Measurements from ENCODE around the gene DEGS1.

DEGS1 gene

DNA sequence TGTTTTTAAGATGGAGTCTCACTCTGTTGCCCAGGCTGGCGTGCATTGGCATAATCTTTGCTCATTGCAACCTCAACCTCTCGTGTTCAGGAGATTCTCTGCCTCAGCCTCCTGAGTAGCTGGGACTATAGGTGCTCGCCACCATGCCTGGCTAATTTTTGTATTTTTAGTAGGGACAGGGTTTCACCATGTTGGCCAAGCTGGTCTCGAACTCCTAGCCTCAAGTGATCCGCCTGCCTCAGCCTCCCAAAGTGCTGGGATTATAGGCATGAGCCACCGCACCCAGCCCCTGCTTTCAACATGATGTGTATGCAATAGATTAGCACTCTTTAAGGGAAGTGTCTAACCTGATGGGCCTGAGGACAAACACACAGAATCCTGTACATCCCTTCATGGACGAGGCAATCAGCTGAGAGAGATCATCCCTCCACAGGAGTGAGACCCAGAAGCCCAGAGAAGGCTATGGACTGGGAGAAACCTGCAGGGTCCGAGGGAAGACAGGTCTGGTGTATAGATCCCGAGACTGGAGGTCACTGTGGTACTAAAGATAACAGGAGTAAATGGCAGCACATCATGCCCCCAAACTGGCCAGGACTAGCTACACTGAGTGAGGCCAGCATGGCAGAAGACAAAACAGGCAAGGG, 5.6 kb upstream of the DEGS1 start:
- no peak for DNase-seq (ENCODE audit: extremely low read depth, low read depth)

DNA sequence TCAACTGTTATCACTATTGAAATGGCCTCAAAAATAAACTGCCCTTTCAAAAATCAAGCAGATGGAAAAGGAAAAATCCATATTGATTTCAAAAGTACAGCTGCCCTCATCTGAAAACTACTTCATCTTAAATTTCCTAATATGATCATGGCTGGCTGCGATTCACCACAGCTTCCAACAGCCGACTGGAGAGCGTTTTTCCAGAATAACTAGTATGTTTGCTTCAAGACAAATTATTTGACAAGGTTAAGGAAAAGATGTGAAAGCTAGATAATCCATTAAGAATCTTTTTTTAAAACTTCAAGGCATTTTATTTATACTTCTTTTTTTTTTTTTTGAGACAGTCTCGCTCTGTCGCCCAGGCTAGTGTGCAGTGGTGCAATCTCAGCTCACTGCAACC, 4.1 kb upstream of the DEGS1 start:
- no peak overlapping the region for H3K4me3 ChIP-seq (replicated peaks; ENCODE audit: low read depth, low read length)
- TF ChIP-seq, protein P1, sequence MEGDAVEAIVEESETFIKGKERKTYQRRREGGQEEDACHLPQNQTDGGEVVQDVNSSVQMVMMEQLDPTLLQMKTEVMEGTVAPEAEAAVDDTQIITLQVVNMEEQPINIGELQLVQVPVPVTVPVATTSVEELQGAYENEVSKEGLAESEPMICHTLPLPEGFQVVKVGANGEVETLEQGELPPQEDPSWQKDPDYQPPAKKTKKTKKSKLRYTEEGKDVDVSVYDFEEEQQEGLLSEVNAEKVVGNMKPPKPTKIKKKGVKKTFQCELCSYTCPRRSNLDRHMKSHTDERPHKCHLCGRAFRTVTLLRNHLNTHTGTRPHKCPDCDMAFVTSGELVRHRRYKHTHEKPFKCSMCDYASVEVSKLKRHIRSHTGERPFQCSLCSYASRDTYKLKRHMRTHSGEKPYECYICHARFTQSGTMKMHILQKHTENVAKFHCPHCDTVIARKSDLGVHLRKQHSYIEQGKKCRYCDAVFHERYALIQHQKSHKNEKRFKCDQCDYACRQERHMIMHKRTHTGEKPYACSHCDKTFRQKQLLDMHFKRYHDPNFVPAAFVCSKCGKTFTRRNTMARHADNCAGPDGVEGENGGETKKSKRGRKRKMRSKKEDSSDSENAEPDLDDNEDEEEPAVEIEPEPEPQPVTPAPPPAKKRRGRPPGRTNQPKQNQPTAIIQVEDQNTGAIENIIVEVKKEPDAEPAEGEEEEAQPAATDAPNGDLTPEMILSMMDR (IDR thresholded peaks at IDR 0.05; ENCODE audit: low read depth, low read length, missing control alignments), result no peak
- DNase-seq (ENCODE audit: extremely low read depth, low read depth), result no peak

More for the DNA sequence above, 5.6 kb upstream of the DEGS1 start:
- TF ChIP-seq, protein P1 (IDR thresholded peaks at IDR 0.05; ENCODE audit: low read depth, low read length, missing control alignments), result no peak
- H3K4me3 ChIP-seq (replicated peaks; ENCODE audit: low read depth, low read length), result no peak overlapping the region

DNA sequence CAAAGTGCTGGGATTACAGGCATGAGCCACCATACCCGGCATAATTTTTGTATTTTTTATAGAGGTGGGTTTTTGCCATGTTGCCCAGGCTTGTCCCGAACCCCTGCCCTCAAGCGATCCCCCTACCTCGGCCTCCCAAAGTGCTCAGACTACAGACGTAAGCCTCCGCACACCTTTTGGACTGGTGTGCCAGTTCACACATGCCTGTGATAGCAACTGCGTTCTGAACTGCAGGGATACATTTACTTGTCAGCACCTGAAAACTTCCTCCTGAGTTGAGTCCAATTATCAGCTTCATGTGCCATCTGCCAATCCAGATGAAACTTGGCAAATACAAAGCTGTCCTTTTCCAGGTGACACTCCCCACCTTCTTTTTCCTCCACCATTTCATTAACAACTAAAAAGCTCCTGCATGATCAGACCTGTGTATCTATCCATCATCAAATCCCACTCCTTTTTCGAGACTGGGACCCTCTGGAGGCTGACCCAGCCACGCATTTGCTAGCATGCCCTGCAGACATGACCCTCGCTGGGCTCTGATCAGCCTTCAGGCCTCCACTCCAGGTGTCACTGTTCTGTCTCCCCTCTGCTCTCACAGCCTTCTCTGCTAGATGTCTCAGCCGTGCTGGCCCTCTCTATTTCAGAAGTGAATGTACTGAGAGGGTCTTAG, 2.1 kb upstream of the DEGS1 start:
- DNase-seq (ENCODE audit: extremely low read depth, low read depth), result no peak
- no peak overlapping the region for H3K4me3 ChIP-seq (replicated peaks; ENCODE audit: low read depth, low read length)
- TF ChIP-seq, protein P1 (IDR thresholded peaks at IDR 0.05; ENCODE audit: low read depth, low read length, missing control alignments), result no peak

DNA sequence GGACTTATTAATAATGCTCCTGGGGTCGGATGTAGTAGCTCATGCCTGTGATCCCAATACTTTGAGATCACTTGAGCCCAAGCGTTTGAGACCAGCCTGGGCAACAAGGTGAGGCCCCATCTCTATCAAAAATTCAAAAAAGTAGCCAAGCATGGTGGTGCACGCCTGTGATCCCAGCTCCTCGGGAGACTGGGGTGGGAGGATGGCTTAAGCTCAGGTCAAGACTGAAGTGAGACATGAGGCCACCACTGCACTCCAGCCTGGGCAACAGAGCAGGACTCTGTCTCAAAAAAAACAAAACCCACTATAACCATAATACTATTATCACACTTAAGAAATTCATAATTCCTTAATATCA, 1.6 kb upstream of the DEGS1 start:
- TF ChIP-seq, protein P1 (IDR thresholded peaks at IDR 0.05; ENCODE audit: low read depth, low read length, missing control alignments), result no peak
- no peak for DNase-seq (ENCODE audit: extremely low read depth, low read depth)
- no peak overlapping the region for H3K4me3 ChIP-seq (replicated peaks; ENCODE audit: low read depth, low read length)

DNA sequence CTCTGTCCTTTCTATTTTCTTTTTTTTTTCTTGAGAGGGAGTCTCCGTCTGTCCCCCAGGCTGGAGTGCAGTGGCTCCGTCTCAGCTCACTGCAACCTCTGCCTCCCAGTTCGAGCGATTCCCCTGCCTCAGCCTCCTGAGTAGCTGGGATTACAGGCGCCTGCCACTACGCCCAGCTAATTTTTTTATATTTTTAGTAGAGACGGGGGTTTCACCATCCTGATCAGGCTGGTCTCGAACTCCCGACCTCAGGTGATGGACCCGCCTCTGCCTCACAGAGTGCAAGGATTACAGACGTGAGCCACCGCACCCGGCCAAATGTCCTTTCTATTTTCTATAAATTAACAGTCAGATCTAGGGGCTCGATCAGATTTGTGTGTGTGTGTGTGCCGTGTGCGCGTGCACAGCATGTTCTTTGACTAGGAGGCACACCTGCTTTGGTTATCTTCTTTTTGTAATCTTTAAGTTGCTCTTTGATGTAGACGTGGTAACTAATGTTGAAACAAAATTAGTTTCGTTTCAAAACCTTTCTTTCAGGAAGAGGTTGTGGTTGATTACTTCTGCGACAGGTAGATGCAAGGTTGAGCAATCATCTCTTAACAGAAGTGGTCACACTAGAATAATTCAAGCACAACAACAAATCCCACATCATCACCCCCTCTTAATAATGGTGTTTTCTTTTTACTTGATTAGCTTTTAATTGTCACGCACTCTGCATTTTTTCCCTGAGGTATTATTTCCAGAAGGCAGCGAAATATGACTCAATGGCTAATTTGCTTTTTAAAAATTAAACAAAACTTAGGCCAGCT, 779 bp upstream of the DEGS1 start:
- H3K4me3 ChIP-seq (replicated peaks; ENCODE audit: low read depth, low read length), result peak overlapping the region; percentile 81
- no peak for DNase-seq (ENCODE audit: extremely low read depth, low read depth)
- TF ChIP-seq, protein P1 (IDR thresholded peaks at IDR 0.05; ENCODE audit: low read depth, low read length, missing control alignments), result no peak

DNA sequence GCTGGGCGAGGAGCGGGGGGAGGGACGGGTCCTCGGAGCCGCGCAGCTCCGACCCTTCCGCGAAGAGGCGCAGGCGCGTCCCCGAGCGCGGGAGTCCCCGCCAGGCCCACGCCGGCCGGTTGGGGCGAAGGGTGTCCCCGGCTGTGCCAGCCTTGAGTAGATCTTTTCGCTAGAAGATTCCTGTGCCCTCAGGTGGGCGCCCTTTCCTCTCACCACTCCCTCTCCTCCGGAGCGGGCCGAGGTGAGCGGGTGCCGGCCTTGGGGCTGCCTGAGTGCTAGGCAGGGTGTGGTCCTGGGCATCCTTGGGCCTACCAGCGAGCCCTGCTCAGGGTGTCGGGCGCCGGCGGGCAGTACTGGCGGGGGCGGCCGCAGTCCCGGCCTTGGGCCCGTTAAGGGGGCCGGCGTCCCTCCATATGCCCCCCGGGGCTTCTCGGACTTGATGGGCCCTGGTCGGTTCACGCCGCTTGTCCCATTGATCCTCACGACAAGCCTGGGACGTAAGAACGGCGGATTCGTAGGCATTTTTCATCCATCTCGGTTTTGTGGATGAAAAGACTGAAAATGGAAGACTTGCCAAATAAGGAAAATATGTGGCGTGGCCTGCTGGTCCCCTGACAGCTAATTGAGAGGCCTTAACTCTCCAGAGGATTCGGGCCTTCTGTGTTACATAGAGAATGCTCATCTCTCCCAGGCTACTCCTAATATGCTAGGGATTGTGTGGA, 712 bp downstream of the DEGS1 start:
- peak; percentile 12 for DNase-seq (ENCODE audit: extremely low read depth, low read depth)
- H3K4me3 ChIP-seq (replicated peaks; ENCODE audit: low read depth, low read length), result peak overlapping the region; percentile 81
- TF ChIP-seq, protein P1 (IDR thresholded peaks at IDR 0.05; ENCODE audit: low read depth, low read length, missing control alignments), result no peak

Data from HFF-Myc (cell line).